GM23338 (cell line): ENCODE measurements around the gene MPP4. TPM values are rescaled to one million over a fixed set of nuclear protein-coding genes. Genes with fewer than 3 reads are reported as not detected.

Experiments used
- ATAC-seq: fragments of 200-7000 bp; cut with Tn5 transposase; 3 replicates; pipeline ENCODE4 v1.9.1; 2020
- DNase-seq: peaks from one replicate; pipeline ENCODE4 v3.0.0-alpha.2; 2015; ENCODE audit warnings: low spot score
- H2AFZ ChIP-seq: fragments of 200-600 bp; sonication (generic); 2 replicates; pipeline ENCODE4 v1.8.0; 2016; ENCODE audit warnings: antibody characterized with exemption, mild to moderate bottlenecking, moderate library complexity
- H3F3A ChIP-seq: fragments of 200-600 bp; sonication (generic); replicated peaks from 2 replicates; pipeline ENCODE4 v1.8.0; 2017; ENCODE audit warnings: antibody characterized with exemption, mixed run types, low read depth
- H3K27ac ChIP-seq: fragments of 200-600 bp; sonication (generic); 2 replicates; pipeline ENCODE4 v1.6.1; 2016; ENCODE audit warnings: low read depth
- H3K27me3 ChIP-seq: fragments of 200-600 bp; sonication (generic); 2 replicates; pipeline ENCODE4 v1.8.0; 2016; ENCODE audit warnings: mild to moderate bottlenecking, mixed run types, moderate library complexity; ENCODE audit not compliant: insufficient read depth
- H3K36me3 ChIP-seq: fragments of 200-600 bp; sonication (generic); 2 replicates; pipeline ENCODE4 v1.8.0; 2016; ENCODE audit warnings: mild to moderate bottlenecking; ENCODE audit not compliant: insufficient read depth
- H3K4me1 ChIP-seq: fragments of 200-600 bp; sonication (generic); 2 replicates; pipeline ENCODE4 v1.8.0; 2016; ENCODE audit warnings: mild to moderate bottlenecking, moderate library complexity; ENCODE audit not compliant: insufficient read depth
- H3K4me2 ChIP-seq: fragments of 200-600 bp; sonication (generic); 2 replicates; pipeline ENCODE4 v1.7.1; 2017; ENCODE audit warnings: mixed run types
- H3K4me3 ChIP-seq: fragments of 200-600 bp; sonication (generic); 2 replicates; pipeline ENCODE4 v1.6.1; 2016; ENCODE audit warnings: mixed run types
- H3K79me2 ChIP-seq: fragments of 200-600 bp; sonication (generic); replicated peaks from 2 replicates; pipeline ENCODE4 v1.8.0; 2017; ENCODE audit warnings: mild to moderate bottlenecking; ENCODE audit not compliant: insufficient read depth
- H3K9me2 ChIP-seq: fragments of 200-600 bp; sonication (generic); 2 replicates; pipeline ENCODE4 v1.8.0; 2017; ENCODE audit not compliant: insufficient read depth
- H4K20me1 ChIP-seq: fragments of 200-600 bp; sonication (generic); replicated peaks from 2 replicates; pipeline ENCODE4 v1.8.0; 2017; ENCODE audit warnings: mild to moderate bottlenecking; ENCODE audit not compliant: insufficient read depth
- H3K27ac Mint-ChIP-seq: 2 replicates; pipeline ENCODE4 v1.8.0; 2020; ENCODE audit warnings: inconsistent platforms, mild to moderate bottlenecking, moderate library complexity, mixed read lengths
- H3K27me3 Mint-ChIP-seq: 3 replicates; pipeline ENCODE4 v1.8.0; 2022; ENCODE audit warnings: low read depth, mild to moderate bottlenecking, moderate library complexity, mixed read lengths, inconsistent platforms; ENCODE audit not compliant: insufficient read depth, poor library complexity
- H3K36me3 Mint-ChIP-seq: 3 replicates; pipeline ENCODE4 v1.8.0; 2021; ENCODE audit warnings: low read depth, mild to moderate bottlenecking, inconsistent platforms, moderate library complexity, mixed read lengths
- H3K4me1 Mint-ChIP-seq: 3 replicates; pipeline ENCODE4 v1.8.0; 2020; ENCODE audit warnings: mild to moderate bottlenecking, inconsistent platforms, mixed read lengths
- H3K4me3 Mint-ChIP-seq: 3 replicates; pipeline ENCODE4 v1.8.0; 2021; ENCODE audit warnings: moderate library complexity, mild to moderate bottlenecking, inconsistent platforms, mixed read lengths
- H3K9me3 Mint-ChIP-seq: 3 replicates; pipeline ENCODE4 v1.8.0; 2020; ENCODE audit warnings: moderate library complexity, mild to moderate bottlenecking, inconsistent platforms, mixed read lengths
- ETS1 ChIP-seq: IDR thresholded peaks from 2 replicates; pipeline ENCODE4 v1.6.1; 2016; ENCODE audit warnings: antibody characterized with exemption
- EZH2 ChIP-seq: fragments of 200-600 bp; sonication (generic); IDR thresholded peaks from one replicate; pipeline ENCODE4 v1.8.0; 2017; ENCODE audit warnings: antibody characterized with exemption, mild to moderate bottlenecking, low read depth; ENCODE audit not compliant: unreplicated experiment
- EZH2phosphoT487 ChIP-seq: fragments of 200-600 bp; sonication (generic); IDR thresholded peaks from one replicate; pipeline ENCODE4 v1.8.1; 2018; ENCODE audit warnings: antibody characterized with exemption; ENCODE audit not compliant: unreplicated experiment
- JUNB ChIP-seq: IDR thresholded peaks from one replicate; pipeline ENCODE4 v1.6.1; 2016; ENCODE audit warnings: antibody characterized with exemption; ENCODE audit not compliant: unreplicated experiment
- REST ChIP-seq: IDR thresholded peaks from one replicate; pipeline ENCODE4 v1.6.1; 2018; ENCODE audit warnings: antibody characterized with exemption; ENCODE audit not compliant: unreplicated experiment
- STAT1 ChIP-seq: IDR thresholded peaks from one replicate; pipeline ENCODE4 v1.6.1; 2016; ENCODE audit warnings: antibody characterized with exemption; ENCODE audit not compliant: unreplicated experiment
- ZNF114 ChIP-seq: fragments of 250-450 bp; sonication (Bioruptor Pico); IDR thresholded peaks from 2 replicates; pipeline ENCODE4 v1.5.0; 2020; ENCODE audit warnings: mild to moderate bottlenecking, moderate library complexity
- ZNF462 ChIP-seq: fragments of 250-450 bp; sonication (Bioruptor Pico); IDR thresholded peaks from 2 replicates; pipeline ENCODE4 v1.5.0; 2020; ENCODE audit warnings: mild to moderate bottlenecking, moderate library complexity
- polyA plus RNA-seq: library from polyadenylated mRNA; unstranded; fragments of >200 nt; fragmentation: Nextera tagmentation; extraction: Ambion mirVana; gene quantifications from 2 replicates; pipeline ENCODE4 v1.2.1, GENCODE V29; 2016
- total RNA-seq: library from RNA; depleted of rRNA; stranded (reverse); fragments of >200 nt; shearing (Covaris generic); gene quantifications from 2 replicates; pipeline ENCODE4 v1.2.3, GENCODE V29; 2014

MPP4 gene
- total and polyA plus RNA-seq, 2 experiments from 2014 or later = not detected

GRCh38 chr2:201704536-201704935, 6.1 kb upstream of the MPP4 start:
- Histone ChIP-seq H4K20me1 (no peaks in the 10 kb centered on the region), H3F3A (no peaks in the 10 kb centered on the region), H2AFZ (no peak overlapping the region), H3K79me2 (no peaks in the 10 kb centered on the region), H3K4me3 (no peak overlapping the region), H3K27ac (no peak overlapping the region), H3K36me3 (peaks cover 18% of the 10 kb centered on the region; the same call in 1 of the 2 replicates), H3K27me3 (no peaks in the 10 kb centered on the region), H3K4me1 (peaks cover 23% of the 10 kb centered on the region), H3K9me2 (no peaks in the 10 kb centered on the region), H3K4me2 (no peak overlapping the region)
- Mint-ChIP-seq H3K9me3 (no peaks in the 10 kb centered on the region), H3K4me3 (no peak overlapping the region), H3K36me3 (peaks cover 25% of the 10 kb centered on the region), H3K27me3 (no peaks in the 10 kb centered on the region), H3K27ac (no peak overlapping the region), H3K4me1 (peaks cover 24% of the 10 kb centered on the region)
- ATAC-seq (no peak), DNase-seq (no peak)
- no peak for TF ChIP-seq ZNF462
- TF ChIP-seq ETS1 = no peak
- TF ChIP-seq ZNF114 (CRISPR knock-in tag) = no peak
- TF ChIP-seq JUNB = no peak

GRCh38 chr2:201701646-201702045, 3.2 kb upstream of the MPP4 start:
- Histone ChIP-seq H2AFZ (no peak overlapping the region), H3K4me1 (peaks cover 48% of the 10 kb centered on the region), H3K79me2 (no peaks in the 10 kb centered on the region), H3K27me3 (no peaks in the 10 kb centered on the region), H3K9me2 (peaks cover 3% of the 10 kb centered on the region; the same call in 1 of the 2 replicates), H3K4me2 (no peak overlapping the region; the same call in 1 of the 2 replicates), H3K4me3 (no peak overlapping the region), H4K20me1 (no peaks in the 10 kb centered on the region), H3F3A (no peaks in the 10 kb centered on the region), H3K36me3 (peaks cover 11% of the 10 kb centered on the region; the same call in 1 of the 2 replicates), H3K27ac (peak overlapping the region; percentile 35; the same call in 1 of the 2 replicates)
- H3K4me3 Mint-ChIP-seq = no peak overlapping the region
- no peaks in the 10 kb centered on the region for H3K27me3 Mint-ChIP-seq
- peaks cover 17% of the 10 kb centered on the region for H3K36me3 Mint-ChIP-seq
- ATAC-seq (no peak), DNase-seq (no peak)
- H3K27ac Mint-ChIP-seq = peak overlapping the region; percentile 46; the same call in 1 of the 2 replicates
- H3K9me3 Mint-ChIP-seq = no peaks in the 10 kb centered on the region
- peaks cover 49% of the 10 kb centered on the region for H3K4me1 Mint-ChIP-seq
- TF ChIP-seq STAT1 (no peak), ETS1 (no peak), EZH2phosphoT487 (no peak), REST (no peak), JUNB (no peak), EZH2 (no peak)
